Activated naive CD8-positive, alpha-beta T cell treated with anti-CD3 and anti-CD28 coated beads, Interleukin-2, amount 10 ng/mL, durations not matched to agents 7 days and 5 days (primary cell): ENCODE measurements around the gene KCNK3. TPM values are rescaled to one million over a fixed set of nuclear protein-coding genes. Genes with fewer than 3 reads are reported as not detected.
"Not testable (repeated sequence)": the region's sequence is repeated elsewhere in the genome, so short reads cannot be mapped to it uniquely, and the experiment has no call there.

ENCODE experiments used
- ATAC-seq: fragments of 150-1000 bp; cut with Tn5 transposase; one replicate; pipeline ENCODE4 v1.10.0; 2021; ENCODE audit warnings: low read depth, moderate library complexity
- POLR2A ChIA-PET: fragments of 350-600 bp; sonication (Branson Sonifier 250); formaldehyde crosslinking; loops from one replicate; lab custom pipeline; 2021; ENCODE audit warnings: antibody characterized with exemption; lab: Charles Lee
- DNase-seq: peaks from one replicate; pipeline ENCODE4 v3.0.0; 2021
- H3K27ac Mint-ChIP-seq: one replicate; pipeline ENCODE4 v1.8.0; 2022; ENCODE audit warnings: mild to moderate bottlenecking, mixed read lengths
- H3K27me3 Mint-ChIP-seq: one replicate; pipeline ENCODE4 v1.8.0; 2022; ENCODE audit warnings: mild to moderate bottlenecking, moderate library complexity, mixed read lengths
- H3K36me3 Mint-ChIP-seq: one replicate; pipeline ENCODE4 v1.8.0; 2021; ENCODE audit warnings: mild to moderate bottlenecking, mixed read lengths
- H3K4me1 Mint-ChIP-seq: one replicate; pipeline ENCODE4 v1.8.0; 2021; ENCODE audit warnings: mixed read lengths
- H3K4me3 Mint-ChIP-seq: one replicate; pipeline ENCODE4 v1.8.0; 2022; ENCODE audit warnings: mild to moderate bottlenecking, moderate library complexity, mixed read lengths
- H3K9me3 Mint-ChIP-seq: one replicate; pipeline ENCODE4 v1.8.0; 2021; ENCODE audit warnings: mixed read lengths
- total RNA-seq, 2 experiments: library from RNA; stranded (reverse); gene quantifications; one replicate each; pipeline ENCODE4 v1.2.3, GENCODE V29; 2021

The KCNK3 gene
- total RNA-seq, 2 experiments from 2014 or later, result not detected

DNA sequence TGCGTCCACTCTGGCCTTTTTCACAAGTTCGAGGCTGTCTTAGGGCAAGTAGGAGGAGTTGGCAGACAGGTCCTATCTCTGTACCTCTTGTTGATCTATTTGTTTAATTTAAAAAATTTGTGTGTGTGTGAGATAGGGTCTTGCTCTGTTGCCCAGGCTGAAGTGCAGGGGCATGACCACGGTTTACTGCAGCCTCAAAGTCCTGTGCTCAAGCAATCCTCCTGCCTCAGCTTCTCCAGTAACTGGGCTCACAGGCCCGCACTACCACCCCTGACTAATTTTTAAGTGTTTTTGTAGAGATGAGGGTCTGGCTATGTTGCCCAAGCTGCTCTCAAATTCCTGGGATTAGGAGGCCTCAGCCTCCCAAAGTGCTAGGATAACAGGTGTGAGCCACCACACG, 67.3 kb downstream of the KCNK3 start:
- POLR2A ChIA-PET, result no interaction called here
- peaks cover 15% of the 10 kb centered on the region for H3K4me1 Mint-ChIP-seq
- H3K36me3 Mint-ChIP-seq, result peaks cover 1% of the 10 kb centered on the region
- H3K4me3 Mint-ChIP-seq, result no peak overlapping the region
- H3K27me3 Mint-ChIP-seq, result peaks cover 8% of the 10 kb centered on the region
- H3K9me3 Mint-ChIP-seq, result no peaks in the 10 kb centered on the region
- no peak overlapping the region for H3K27ac Mint-ChIP-seq
- DNase-seq, result no peak
- no peak for ATAC-seq

DNA sequence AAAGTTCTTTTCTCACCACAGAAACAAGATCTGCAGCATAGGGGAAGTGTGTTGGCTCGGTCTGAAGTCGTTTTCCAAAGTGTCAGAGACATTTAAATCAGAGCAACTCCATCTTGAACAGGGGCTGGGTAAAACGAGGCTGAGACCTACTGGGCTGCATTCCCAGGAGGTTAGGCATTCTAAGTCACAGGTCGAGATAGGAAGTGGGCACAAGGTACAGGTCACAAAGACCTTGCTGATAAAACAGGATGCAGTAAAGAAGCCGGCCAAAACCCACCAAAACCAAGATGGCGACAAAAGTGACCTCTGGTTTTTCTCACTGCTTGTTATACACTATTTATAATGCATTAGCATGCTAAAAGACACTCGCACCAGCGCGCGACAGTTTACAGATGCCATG, 68.5 kb downstream of the KCNK3 start:
- H3K36me3 Mint-ChIP-seq, H3K9me3 Mint-ChIP-seq, DNase-seq, H3K4me3 Mint-ChIP-seq, H3K27ac Mint-ChIP-seq, ATAC-seq, H3K27me3 Mint-ChIP-seq, POLR2A ChIA-PET: not testable (repeated sequence)
- H3K4me1 Mint-ChIP-seq, result peaks cover 25% of the 10 kb centered on the region

DNA sequence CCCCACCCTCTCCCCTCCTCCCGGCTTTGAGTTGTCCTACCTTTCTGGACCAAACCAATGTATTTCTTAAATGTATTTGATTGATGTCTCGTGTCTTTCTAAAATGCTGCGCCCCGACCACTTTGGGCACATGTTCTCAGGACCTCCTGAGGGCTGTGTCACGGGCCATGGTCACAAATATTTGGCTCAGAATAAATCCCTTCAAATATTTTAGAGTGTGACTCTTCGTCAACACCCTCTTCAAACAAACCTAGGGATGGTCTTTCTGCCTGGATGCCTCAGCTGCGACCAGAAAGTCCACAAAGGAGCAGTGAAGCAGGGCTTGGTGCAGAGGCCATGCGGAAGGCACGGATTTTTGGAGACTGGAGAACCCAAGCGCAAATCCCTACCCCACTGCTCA, 70.5 kb downstream of the KCNK3 start:
- H3K27me3 Mint-ChIP-seq, result peaks cover 5% of the 10 kb centered on the region
- H3K4me1 Mint-ChIP-seq, result peaks cover 24% of the 10 kb centered on the region
- ATAC-seq (no peak), DNase-seq (no peak)
- POLR2A ChIA-PET, result interaction anchor here (1.3 kb wide), 1 partner anchor 9 kb away, joined by 3 read pairs; no protein-coding TSS in a partner anchor
- H3K9me3 Mint-ChIP-seq, result no peaks in the 10 kb centered on the region
- H3K36me3 Mint-ChIP-seq, result peaks cover 1% of the 10 kb centered on the region
- H3K4me3 Mint-ChIP-seq, result peak overlapping the region; percentile 95
- no peak overlapping the region for H3K27ac Mint-ChIP-seq

GRCh38 chr2:26764078-26764887, 71.8 kb downstream of the KCNK3 start, which contains the start of gene SLC35F6:
SLC35F6 (plus strand) TSS chr2:26764284; CDS start chr2:26764350, 66 bp downstream.
- peaks cover 32% of the 10 kb centered on the region for H3K4me1 Mint-ChIP-seq
- H3K27me3 Mint-ChIP-seq, result peaks cover 5% of the 10 kb centered on the region

DNA sequence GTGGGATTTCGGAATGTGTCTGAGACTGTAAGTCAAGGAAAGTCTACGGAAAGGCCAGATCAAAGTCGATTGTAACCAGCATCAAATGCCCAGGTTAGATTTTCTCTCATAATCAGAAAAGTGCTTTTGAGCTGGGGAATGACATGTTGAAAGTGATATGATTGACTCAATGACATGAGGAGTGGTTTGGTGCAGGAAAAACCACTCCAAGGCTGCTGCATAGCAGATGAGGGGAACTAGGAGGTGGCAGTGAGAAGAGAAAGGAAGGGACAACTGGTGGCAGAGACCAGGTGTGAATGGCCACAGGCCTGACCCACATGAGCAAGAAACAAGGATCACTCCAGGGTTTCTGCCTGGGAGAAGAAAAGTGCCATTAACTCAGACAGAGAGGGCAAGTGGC, 72.4 kb downstream of the KCNK3 start:
- POLR2A ChIA-PET, result interaction anchor here (2.1 kb wide), 1 partner anchor 22 kb away, joined by 10 read pairs; the partner anchor contains the start of gene CENPA
- peak overlapping the region; percentile 90 for H3K27ac Mint-ChIP-seq
- peaks cover 3% of the 10 kb centered on the region for H3K36me3 Mint-ChIP-seq
- no peak for DNase-seq
- ATAC-seq, result no peak
- H3K4me3 Mint-ChIP-seq, result peak overlapping the region; percentile 95
- H3K9me3 Mint-ChIP-seq, result no peaks in the 10 kb centered on the region
- peaks cover 36% of the 10 kb centered on the region for H3K4me1 Mint-ChIP-seq
- H3K27me3 Mint-ChIP-seq, result peaks cover 5% of the 10 kb centered on the region

More at GRCh38 chr2:26764078-26764887, 71.8 kb downstream of the KCNK3 start, which contains the start of gene SLC35F6:
- peak; percentile 88 for ATAC-seq
- H3K27ac Mint-ChIP-seq, result peak within 1 kb of the TSS; percentile 90
- POLR2A ChIA-PET, result interaction anchor here (1.3 to 2.1 kb wide), 2 partner anchors 8 to 22 kb away, joined by 3 to 10 read pairs; partner anchors contain the start of gene CENPA
- H3K9me3 Mint-ChIP-seq, result no peaks in the 10 kb centered on the region
- DNase-seq, result peak; percentile 95
- peaks cover 1% of the 10 kb centered on the region for H3K36me3 Mint-ChIP-seq
- peak within 1 kb of the TSS; percentile 95 for H3K4me3 Mint-ChIP-seq

- Mint-ChIP-seq H3K4me3 (peak overlapping the region; percentile 95), H3K27me3 (peaks cover 5% of the 10 kb centered on the region), H3K4me1 (peaks cover 40% of the 10 kb centered on the region), H3K36me3 (peaks cover 3% of the 10 kb centered on the region), H3K9me3 (no peaks in the 10 kb centered on the region), H3K27ac (peak overlapping the region; percentile 90)
- ATAC-seq, result no peak
- DNase-seq, result no peak
- POLR2A ChIA-PET, result interaction anchor here (2.1 kb wide), 1 partner anchor 21 kb away, joined by 10 read pairs; the partner anchor contains the start of gene CENPA
These were observed 73.1 kb downstream of the KCNK3 start for GRCh38 chr2:26765475-26766200.

DNA sequence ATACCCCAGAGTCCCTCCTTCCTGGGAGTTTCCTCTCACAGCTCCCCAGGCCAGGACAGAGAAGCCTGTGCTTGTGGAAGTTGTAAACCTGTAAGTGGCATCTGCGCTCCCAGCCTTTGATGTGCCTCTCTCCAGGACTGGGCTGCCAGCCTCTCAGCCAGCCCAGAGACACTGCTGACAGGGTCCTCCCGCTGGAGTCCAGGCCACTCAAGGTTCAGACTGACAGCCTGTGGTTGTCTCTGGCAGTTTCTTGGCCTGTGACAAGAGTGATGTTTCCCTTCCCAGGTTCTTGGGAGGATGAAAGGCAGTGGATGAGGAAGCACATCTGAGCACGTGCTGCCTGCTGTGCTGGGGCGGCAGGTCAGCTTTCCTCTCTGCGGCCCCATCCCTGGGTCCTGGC, 74.6 kb downstream of the KCNK3 start:
- Mint-ChIP-seq H3K9me3 (no peaks in the 10 kb centered on the region), H3K27ac (peak overlapping the region; percentile 43), H3K4me3 (no peak overlapping the region), H3K27me3 (no peaks in the 10 kb centered on the region), H3K4me1 (peaks cover 51% of the 10 kb centered on the region), H3K36me3 (peaks cover 5% of the 10 kb centered on the region)
- POLR2A ChIA-PET, result no interaction called here
- no peak for DNase-seq
- no peak for ATAC-seq

DNA sequence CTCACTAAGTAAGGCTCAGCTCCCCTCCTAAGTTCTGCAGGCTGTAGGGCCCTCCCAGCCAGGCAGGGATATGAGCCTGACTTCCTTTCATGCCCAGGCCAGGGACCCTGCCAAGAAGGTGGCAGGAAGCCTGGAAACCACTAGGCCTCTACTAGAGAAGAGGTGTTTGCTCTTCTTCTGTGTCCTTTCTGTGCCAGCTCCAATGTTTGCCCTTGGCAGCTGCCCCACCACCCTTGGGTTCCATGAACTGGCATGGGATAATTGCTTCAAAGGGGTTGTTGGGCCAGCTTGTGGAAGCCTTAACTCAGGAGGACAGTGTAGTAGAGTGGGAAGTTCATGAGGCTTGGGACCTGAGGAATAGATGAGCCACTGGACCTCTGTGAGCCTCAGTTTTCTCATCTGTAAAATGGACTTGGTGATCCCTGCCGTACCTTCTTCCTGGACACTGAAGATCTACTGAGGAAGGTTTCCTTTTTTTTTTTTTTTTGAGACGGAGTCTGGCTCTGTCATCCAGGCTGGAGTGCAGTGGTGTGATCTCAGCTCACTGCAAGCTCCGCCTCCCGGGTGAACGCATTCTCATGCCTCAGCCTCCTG, 75.5 kb downstream of the KCNK3 start:
- ATAC-seq (no peak), DNase-seq (no peak)
- no peaks in the 10 kb centered on the region for H3K27me3 Mint-ChIP-seq
- H3K4me1 Mint-ChIP-seq, result peaks cover 59% of the 10 kb centered on the region
- H3K27ac Mint-ChIP-seq, result peak overlapping the region; percentile 70
- H3K4me3 Mint-ChIP-seq, result no peak overlapping the region
- H3K36me3 Mint-ChIP-seq, result peaks cover 5% of the 10 kb centered on the region
- POLR2A ChIA-PET, result no interaction called here
- H3K9me3 Mint-ChIP-seq, result no peaks in the 10 kb centered on the region

DNA sequence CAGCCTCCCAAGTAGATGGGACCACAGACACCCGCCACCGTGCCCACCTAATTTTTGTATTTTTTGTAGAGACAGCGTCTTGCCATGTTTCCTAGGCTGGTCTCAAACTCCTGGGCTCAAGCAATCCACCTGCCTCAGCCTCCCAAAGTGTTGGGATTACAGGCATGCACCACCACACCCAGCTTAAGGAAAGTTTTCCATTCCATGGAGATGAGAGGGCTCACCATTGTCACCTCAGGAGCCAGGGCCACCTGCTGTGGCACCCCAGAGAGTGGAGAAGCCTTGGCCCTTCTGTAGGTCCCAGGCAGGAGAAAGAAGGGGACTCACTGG, 76.2 kb downstream of the KCNK3 start:
- Mint-ChIP-seq H3K4me1 (peaks cover 57% of the 10 kb centered on the region), H3K4me3 (peak overlapping the region; percentile 48), H3K36me3 (peaks cover 5% of the 10 kb centered on the region), H3K27me3 (no peaks in the 10 kb centered on the region), H3K27ac (peak overlapping the region; percentile 50), H3K9me3 (no peaks in the 10 kb centered on the region)
- POLR2A ChIA-PET, result interaction anchor here (1.3 to 1.4 kb wide), 3 partner anchors 10 to 282 kb away, joined by 3 to 7 read pairs (median 3); partner anchors contain the start of gene CENPA
- DNase-seq, result no peak
- ATAC-seq, result no peak

DNA sequence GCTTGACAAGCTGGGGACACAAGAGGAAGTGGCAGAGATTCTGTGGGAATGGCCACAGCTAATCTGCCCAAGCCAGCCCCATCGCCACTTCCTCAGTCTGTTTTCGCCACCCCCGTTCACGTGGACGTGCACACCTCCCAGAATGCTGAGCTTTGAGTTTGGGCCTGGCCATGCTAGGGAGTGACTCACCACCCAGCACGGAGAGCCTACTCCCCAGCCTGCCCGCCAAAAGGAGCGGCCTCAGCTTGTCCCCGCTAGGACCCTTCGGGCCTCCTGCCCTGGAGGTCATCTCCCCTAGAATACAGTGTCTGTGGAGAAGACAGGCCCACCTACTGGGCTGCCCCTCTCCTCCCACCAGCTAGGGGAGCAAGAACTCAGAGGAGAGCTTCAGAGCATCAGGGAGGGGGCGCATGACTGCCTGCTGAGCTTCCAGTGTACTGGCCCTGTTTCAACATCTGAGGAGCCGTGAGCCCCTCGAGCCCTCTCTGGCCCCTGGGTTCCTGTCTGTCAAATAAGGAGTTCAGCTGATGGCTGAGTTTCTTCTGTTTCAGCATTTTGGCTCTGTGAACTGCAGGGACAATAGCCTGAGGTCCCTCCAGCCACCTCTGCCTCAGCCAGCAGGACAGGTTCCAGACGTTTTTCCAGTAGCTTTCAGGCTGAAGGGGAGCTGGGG, 76.7 kb downstream of the KCNK3 start:
- Mint-ChIP-seq H3K9me3 (no peaks in the 10 kb centered on the region), H3K27me3 (no peaks in the 10 kb centered on the region), H3K4me1 (peaks cover 57% of the 10 kb centered on the region), H3K36me3 (peaks cover 5% of the 10 kb centered on the region), H3K4me3 (peak overlapping the region; percentile 48), H3K27ac (peak overlapping the region; percentile 50)
- peak; percentile 50 for DNase-seq
- POLR2A ChIA-PET, result interaction anchor here (1.3 to 1.4 kb wide), 3 partner anchors 11 to 281 kb away, joined by 3 to 7 read pairs (median 3); partner anchors contain the start of gene CENPA
- ATAC-seq, result peak; percentile 49

DNA sequence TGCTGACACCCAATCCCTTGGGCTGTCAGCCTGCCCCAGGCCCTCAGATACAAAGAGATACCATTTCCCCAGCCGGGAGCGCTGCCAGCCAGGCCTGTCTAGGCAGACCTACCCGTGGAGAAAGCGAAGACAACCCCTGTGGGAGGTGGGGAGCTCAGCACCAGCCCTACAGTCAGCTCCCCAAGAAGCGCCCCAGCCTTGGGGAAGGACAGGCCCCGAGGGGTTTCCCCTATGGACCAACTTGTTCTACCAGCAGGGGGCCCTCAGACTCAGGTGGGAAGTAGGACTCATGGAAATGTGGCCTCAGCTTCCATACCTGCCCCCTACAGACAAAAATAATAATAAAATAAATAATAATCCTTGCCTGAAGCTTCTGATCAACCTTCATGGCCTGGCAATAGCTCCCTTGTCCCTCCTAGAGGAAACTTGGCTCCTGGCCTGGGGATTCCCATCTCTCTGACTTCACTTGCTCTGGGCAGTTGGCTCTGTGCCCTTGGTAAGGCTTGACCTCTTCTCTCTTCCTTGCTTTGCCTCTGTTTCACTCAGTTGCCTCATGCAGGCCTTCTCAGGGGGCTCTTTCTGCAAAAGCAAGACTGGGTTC, 78.6 kb downstream of the KCNK3 start:
- peak overlapping the region; percentile 19 for H3K27ac Mint-ChIP-seq
- no peak for ATAC-seq
- POLR2A ChIA-PET, result no interaction called here
- DNase-seq, result no peak
- H3K4me1 Mint-ChIP-seq, result peaks cover 45% of the 10 kb centered on the region
- H3K4me3 Mint-ChIP-seq, result peak overlapping the region; percentile 1
- H3K36me3 Mint-ChIP-seq, result peaks cover 4% of the 10 kb centered on the region
- H3K9me3 Mint-ChIP-seq, result no peaks in the 10 kb centered on the region
- no peaks in the 10 kb centered on the region for H3K27me3 Mint-ChIP-seq
